Stimulated activated CD4-positive, alpha-beta T cell treated with anti-CD3 and anti-CD28 coated beads, Interleukin-4, amount 100 ng/mL, for 4 hours (primary cell): ENCODE results near the gene DNAJC16.
"Not testable (repeated sequence)": the region's sequence is repeated elsewhere in the genome, so short reads cannot be mapped to it uniquely, and the experiment has no call there.

ENCODE experiments used
- DNase-seq, 2 experiments: peaks; one replicate each; pipeline ENCODE4 v3.0.0-alpha.2; 2020

DNAJC16 gene

DNA sequence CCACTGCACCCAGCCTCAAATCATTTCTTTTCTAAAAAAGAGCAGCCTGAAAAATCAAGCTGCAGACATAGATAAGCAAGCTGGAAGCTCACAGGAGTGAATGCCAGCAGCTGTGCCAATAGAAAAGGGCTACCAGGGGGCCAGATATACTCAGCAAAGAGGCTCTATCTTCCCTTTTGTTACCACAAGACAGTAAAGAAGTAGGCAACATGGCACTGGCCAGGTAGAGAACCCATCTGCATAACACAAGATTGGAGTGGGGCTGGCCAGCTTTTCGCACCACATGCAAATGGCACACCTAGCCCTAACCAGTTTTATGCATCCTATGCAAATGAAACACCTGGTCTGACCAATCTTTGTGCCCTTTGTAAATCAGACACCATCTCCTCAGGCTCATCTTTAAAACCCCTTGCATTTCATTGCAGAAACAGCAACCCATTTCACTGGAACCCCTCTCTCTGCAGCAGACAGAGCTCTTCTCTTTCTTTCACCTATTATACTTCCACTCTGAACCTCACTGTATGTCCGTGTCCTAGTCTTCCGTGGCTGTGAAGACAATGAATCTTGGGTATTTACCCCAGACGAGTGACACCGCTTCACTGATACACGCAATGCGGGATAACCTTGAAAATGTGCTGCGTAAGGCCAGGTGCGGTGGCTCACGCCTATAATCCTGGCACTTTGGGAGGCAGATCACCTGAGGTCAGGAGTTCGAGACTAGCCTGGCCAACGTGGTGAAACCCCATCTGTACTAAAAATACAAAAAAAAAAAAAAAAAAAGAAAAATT is 17.8 kb upstream of the DNAJC16 start:
- DNase-seq = no peak

DNA sequence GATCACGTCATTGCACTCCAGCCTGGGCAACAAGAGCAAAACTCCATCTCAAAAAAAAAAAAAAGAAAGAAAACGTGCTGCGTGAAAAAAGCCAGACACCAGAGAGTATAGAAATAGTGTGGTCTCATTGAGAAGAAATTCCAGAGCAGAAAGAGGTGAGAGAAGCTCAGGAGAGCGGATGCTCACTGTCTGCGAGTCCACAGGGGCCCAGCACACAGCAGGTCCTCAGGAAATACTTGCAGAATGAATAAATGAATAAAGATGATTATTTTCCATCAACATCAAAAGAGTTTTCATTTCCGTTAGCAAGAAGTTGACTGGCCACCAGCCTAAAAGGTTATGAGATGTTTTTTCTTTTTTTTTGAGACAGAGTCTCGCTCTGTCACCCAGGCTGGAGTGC is 17.1 kb upstream of the DNAJC16 start:
- no peak for DNase-seq

GRCh38 chr1:15510611-15511405 is 15.8 kb upstream of the DNAJC16 start:
- DNase-seq = no peak

GRCh38 chr1:15513192-15513591 is 13.5 kb upstream of the DNAJC16 start:
- no peak for DNase-seq

- no peak for DNase-seq
Observed at GRCh38 chr1:15513919-15514318, 12.7 kb upstream of the DNAJC16 start.

DNA sequence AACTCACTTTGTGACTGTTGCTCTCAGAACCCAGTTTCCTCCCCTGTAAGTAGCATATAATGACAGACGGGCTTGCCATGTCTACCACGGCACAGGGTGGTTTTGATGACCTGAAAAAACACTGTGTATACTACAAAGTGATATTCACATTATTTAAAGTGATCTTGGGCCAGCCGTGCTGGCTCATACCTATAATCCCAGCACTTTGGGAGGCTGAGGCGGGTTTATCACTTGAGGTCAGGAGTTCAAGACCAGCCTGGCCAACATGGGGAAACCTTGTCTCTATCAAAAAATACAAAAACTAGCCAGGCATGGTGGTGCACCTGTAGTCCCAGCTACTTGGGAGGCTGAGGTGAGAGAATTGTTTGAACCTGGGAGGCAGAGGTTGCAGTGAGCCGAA is 12.1 kb upstream of the DNAJC16 start:
- not testable (repeated sequence) for DNase-seq

DNA sequence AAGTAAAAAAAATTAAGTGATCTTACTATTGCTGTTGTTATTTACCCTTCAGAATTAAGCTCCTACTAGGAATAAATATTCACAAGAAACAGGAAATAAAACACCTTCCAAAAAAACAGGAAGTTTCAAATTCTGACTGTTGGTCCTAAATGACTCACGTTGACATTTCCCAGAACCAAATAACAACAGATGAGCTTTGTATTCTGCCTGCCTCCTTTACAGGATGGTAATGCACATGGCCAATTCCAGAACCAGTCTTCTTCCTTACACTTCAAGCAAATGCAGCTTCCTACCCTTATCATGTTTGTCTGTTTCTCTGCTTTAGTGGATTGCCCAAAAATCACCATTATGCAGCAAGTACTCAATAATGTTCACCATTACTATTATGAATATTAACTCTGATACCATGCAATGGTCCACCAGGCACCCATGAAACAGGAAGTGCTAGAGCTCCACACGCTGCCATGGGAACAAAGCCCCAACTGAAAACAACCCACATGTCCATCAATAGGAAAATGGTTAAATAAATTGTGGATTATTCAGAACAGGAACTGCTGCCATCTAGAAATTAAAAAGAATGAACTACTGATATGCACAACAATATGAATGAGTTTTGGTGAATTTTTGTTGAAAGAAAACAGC is 11.5 kb upstream of the DNAJC16 start:
- DNase-seq = no peak

GRCh38 chr1:15519625-15520024 is 7.0 kb upstream of the DNAJC16 start:
- DNase-seq = no peak

GRCh38 chr1:15521206-15521906 is 5.3 kb upstream of the DNAJC16 start:
- not testable (repeated sequence) for DNase-seq

DNA sequence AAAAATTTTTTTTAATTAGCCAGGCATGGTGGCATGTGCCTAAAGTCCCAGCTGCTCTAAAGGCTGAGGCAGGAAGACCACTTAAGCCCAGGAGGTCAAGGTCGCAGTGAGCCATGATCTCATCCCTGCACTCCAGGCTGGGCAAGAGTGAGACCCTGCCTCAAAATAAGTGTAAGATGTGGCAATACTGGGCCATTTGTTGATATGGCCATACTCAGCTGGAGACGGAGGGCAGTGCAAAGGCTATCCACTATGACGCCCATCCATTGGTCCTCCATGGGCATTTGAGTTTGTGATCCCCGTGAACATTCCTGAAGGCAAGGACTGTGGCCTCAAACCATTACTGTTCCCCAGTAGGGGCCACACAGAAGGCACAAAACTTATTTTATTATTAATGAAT is 4.1 kb upstream of the DNAJC16 start:
- no peak for DNase-seq

DNA sequence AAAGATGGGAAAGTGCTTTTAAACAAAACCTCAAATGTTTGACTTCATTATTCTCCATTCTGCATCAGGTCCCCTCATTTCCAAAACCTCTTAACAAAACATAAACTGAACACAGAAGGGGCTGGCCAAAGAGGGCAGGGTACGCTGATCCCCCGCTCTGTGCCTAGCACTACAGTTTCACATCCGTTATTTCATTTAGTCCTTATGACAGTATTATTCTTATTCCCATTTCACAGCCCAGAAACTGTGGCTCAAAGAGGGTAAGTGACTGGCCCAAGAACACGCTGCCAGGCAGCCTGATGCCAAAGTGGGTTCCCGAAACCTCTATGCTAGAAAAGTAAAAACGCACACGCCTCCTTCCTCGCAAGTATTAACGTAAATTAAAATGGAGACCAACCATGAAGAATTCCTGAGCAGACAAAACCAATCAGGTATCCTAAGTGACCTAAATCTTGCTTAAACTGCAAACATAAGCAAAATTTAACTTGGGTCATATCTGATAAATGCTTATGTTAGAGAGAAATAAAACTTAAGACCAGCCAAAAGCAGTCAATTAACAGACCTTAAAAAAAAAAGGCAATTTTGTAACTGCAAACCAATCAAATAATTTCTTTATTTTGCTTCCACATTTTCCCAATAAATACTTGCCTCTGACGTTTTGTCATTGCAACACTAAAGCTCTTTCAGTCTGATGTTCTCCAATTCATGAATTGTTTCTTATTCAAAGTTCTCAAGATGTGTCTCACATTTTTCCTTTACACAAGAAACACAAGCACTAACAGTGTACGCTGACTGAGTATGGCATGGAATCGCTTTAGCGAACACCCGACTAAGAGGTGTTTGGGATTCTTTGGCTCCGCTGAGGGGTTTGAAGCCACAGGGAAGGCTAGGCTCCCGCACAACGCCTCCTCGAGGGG is 3.3 kb upstream of the DNAJC16 start:
- DNase-seq = no peak

GRCh38 chr1:15524021-15524282 is 2.7 kb upstream of the DNAJC16 start, which contains the start of gene CASP9:
Gene CASP9 (minus strand): TSS chr1:15524215. CDS start chr1:15524200, 15 bp downstream.
- no peak for DNase-seq

GRCh38 chr1:15524283-15525049 is 2.2 kb upstream of the DNAJC16 start:
- DNase-seq = peak; percentile 99 to 100

- DNase-seq = no peak
Observed at GRCh38 chr1:15525050-15526020, 1.3 kb upstream of the DNAJC16 start.

GRCh38 chr1:15526021-15526489 is 593 bp upstream of the DNAJC16 start:
- peak in 1 of 2 experiments; percentile 13 for DNase-seq

GRCh38 chr1:15531003-15531402 is 4.4 kb downstream of the DNAJC16 start:
- no peak for DNase-seq

DNA sequence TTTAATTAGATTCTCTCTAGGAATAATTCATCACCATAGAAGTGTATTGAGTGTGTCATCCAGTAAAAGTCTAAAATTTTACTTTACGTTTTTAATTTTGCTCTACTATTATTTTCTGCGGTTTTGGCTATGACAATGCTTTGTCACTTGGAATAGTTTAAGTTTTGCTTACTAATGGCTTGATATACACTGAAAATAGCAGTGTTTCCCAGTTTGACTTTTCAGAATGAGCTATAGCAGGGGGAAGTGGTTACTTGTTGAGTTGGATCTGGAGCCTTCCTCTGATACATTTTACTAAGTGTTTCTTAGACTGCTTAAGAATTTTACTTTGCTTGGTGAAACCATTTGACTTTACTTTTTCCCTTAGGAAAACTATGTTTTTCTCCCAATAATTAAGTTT is 5.0 kb downstream of the DNAJC16 start:
- DNase-seq = no peak

DNA sequence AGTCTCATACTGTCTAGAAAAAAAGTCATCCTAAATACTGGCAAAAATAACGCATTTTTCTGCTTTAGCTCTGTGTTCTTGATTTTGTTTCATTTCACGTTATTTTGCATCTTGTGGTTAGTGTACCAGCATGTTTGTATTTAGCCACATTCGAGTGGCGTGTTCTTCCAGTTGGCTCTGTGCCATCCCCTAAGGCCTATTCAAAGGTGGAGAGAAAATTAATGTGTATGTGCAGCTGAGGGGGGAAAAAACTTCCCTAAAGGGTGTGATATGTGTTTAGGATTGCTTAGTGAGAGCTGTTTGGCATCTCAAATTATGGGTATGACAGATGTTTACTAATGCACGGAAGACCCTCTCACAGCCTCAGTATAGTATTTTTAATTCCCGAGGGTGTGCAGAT is 12.1 kb downstream of the DNAJC16 start:
- DNase-seq = no peak

- no peak for DNase-seq
Observed at GRCh38 chr1:15540186-15540585, 13.5 kb downstream of the DNAJC16 start.

- DNase-seq = no peak
Observed at GRCh38 chr1:15541231-15541792, 14.7 kb downstream of the DNAJC16 start.
